Measurements from ENCODE around the gene CEP85L.
"Not testable (repeated sequence)": the region's sequence is repeated elsewhere in the genome, so short reads cannot be mapped to it uniquely, and the experiment has no call there.

CEP85L gene

GRCh38 chr6:118485601-118486550 is 165.5 kb downstream of the CEP85L start:
- no peak for DNase-seq

- no peak for DNase-seq
Observed at GRCh38 chr6:118476551-118476950, 174.8 kb downstream of the CEP85L start.

DNA sequence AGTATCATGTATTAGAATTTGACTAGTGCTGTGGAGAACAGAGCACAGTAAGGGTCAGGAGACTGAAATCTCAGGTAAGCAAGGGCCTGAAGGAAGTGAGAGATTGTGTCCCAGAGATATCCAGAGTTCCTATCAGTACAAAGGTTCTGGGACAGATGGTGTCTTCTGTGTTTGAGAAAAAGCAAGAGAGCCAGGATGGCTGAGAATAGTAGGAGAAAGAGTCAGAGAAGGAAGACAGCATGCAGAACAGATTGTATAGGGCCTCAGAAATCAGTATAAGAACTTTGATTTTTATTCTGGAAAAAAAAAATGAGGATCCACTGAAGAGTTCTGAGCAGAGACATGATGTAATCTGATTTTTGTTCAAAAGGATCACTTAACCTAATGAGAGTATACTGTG is 178.1 kb downstream of the CEP85L start:
- DNase-seq: no peak

- no peak for DNase-seq
Observed at GRCh38 chr6:118469468-118469867, 181.9 kb downstream of the CEP85L start.

DNA sequence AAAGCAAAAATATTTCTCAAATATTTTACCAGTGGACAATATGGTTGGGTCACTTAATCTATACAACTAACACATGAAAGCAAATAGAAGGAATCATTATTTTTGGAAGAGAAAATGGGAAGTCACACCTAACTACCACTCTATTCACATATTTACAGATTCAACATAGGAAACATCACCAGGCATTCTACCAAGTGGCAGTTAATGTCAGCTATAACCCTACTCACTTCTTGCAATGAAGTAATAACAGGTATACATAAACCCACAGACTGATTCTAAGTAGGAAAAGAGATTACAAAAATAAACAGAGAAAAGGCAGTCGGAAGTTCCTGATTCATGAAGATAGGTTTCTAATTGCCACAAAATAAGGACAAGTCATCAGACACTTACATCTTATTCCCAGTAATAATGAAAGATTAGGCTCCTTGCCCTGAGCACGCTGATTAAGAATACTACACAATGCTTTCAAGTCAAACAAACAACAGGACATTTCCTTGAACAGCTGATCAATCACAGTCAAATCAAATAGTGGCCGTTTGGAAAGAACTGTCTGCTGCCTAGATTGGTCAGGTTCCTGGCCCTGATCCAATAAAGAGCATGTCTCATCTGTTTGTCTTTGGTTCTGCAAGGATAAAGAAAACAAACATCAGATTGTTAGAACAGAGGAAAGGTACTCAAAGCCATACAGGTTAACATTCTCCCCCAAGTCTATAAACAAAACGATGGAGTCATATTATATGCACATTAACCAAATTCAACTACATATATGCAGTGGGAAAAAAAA is 182.5 kb downstream of the CEP85L start:
- DNase-seq: no peak

- no peak for DNase-seq
Observed at GRCh38 chr6:118467181-118467580, 184.2 kb downstream of the CEP85L start.

DNA sequence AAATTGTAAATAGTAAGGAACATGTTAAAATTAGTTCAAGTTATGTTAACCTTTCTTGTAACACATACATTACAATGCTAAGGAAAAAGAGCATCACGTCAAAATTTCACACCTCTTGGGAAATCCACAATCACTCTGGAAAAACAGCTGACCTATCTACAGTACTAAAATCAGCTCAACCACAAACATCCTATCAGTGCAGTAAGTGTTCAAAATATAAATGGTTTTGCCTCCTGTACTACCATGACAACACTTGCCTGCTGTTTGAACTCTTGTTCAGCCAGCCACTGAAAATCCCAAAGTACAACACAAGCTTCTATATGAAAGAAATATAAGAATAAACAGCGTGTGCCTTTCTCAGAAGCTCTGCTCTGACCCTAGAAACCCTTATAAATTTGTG is 186.8 kb downstream of the CEP85L start:
- no peak for DNase-seq

- no peak for DNase-seq
Observed at GRCh38 chr6:118460958-118461470, 190.4 kb downstream of the CEP85L start.

- DNase-seq: no peak
Observed at GRCh38 chr6:118456982-118457381, 194.4 kb downstream of the CEP85L start.

DNA sequence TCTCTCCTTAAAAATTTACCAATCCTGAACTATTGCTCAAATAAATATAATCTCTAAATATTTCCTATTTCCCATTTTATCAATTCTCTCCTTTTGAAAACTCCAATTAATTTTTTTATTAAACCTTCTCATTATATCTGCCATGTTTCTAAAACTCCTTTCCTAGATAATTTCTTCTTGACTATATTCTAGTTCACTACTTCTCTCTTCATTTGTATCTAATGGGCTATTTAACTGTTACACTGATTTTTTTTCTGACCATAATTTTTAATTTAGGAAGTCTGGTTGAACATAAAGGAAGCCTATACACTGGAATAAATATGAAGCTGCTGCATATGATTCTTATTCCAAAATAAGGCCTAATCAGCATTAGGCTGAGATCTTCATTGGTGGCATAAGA is 199.6 kb downstream of the CEP85L start:
- no peak for DNase-seq

DNA sequence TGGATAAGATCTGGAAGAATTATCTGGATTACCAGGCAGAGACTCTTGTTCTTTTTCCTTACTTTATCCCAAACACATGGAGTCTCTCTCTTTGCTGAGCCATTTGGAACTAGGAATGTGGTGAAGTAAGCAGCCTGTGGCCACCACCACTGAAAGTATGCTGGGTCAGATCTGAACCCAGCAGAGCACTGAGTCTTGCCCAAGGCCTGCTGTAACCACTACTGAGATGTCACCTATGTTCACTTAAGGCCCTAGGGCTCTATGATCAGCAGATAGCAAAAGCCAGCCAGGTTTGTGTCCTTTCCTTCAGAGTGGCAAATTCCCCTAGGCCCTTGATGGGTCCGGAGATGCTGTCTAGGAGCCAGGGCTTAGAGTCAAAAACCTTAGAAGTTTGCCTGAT is 206.6 kb downstream of the CEP85L start:
- no peak for DNase-seq

GRCh38 chr6:118436482-118436881 is 214.9 kb downstream of the CEP85L start:
- DNase-seq: no peak

DNA sequence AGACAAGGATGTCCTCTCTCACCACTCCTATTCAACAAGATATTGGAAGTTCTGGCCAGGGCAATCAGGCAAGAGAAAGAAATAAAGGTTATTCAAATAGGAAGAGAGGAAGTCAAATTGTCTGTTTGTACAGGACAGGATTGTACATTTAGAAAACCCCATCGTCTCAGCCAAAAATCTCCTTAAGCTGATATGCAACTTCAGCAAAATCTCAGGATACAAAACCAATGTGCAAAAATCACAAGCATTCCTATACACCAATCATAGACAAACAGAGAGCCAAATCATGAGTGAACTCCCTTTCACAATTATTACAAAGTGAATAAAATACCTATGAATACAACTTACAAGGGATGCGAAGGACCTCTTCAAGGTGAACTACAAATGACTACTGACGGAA is 217.2 kb downstream of the CEP85L start:
- DNase-seq: not testable (repeated sequence)

DNA sequence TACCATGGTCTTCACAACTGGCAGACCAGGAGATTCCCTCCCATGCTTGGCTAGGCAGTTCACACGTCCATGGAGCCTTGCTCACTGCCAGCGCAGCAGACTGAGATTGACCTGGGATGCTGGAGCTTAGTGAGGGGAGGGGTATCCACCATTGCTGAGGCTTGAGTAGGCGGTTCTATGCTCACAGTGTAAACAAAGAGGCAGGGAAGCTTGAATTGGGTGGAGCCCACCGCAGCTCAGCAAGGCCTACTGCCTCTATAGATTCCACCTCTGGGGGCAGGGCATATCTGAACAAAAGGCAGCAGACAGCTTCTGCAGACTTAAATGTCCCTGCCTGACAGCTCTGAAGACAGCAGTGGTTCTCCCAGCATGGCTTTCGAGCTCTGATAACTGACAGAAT is 230.1 kb downstream of the CEP85L start:
- DNase-seq: not testable (repeated sequence)

DNA sequence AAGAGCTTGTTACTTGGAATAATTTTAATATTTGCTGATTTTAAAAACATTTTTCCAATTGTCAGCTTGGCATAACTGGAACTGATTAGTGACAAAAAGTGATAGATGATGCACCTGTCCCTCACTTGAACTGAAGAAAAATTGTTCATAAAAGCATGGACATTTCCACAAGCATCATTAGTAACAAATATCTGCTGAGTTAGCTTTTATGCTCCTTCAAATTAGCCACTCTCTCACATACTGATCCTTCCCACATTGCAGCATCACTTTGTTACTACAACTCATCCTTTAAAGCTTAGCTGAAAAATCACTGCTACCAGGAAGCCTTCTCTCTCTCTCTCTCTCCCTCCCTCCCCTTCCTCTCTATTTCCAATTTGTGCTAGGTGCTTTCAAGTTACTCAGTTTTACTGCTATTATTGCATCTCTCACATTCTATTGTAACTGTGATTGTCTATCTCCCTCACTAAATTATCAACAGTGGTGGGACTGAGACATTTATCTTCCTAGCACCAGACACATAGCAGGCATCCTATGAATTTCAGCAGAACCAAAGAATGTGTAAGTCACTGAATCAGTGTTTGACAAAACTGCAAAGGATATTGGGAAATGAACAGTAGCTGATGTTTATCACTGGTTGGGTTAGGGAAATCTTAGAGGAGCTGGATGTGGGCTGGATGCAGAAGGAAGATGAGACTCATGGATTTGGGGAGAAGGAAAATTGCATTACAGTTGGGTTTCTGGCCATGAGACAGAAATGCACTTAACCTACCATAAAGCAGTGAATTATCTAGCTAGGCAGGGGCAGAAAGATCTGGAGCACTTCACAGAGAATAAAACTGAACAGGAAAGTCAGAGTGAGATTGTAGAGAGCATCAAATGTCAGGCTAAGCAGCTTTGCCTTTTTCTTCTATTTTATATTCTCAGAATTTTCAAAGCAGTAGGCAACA is 231.7 kb downstream of the CEP85L start:
- no peak for DNase-seq
